Activated CD8-positive, alpha-beta memory T cell treated with anti-CD3 and anti-CD28 coated beads for 48 hours (primary cell): Measurements from ENCODE around the gene ARL6IP1.
"Not testable (repeated sequence)": the region's sequence is repeated elsewhere in the genome, so short reads cannot be mapped to it uniquely, and the experiment has no call there.

Source experiments
- DNase-seq, 3 experiments: peaks; one replicate each; pipeline ENCODE4 v3.0.0-alpha.2; 2020; ENCODE audit warnings: low read depth in 2 of 3, low spot score in 2 of 3

The ARL6IP1 gene

GRCh38 chr16:18762713-18763112 is 38.6 kb downstream of the ARL6IP1 start:
- DNase-seq: not testable (repeated sequence)

- not testable (repeated sequence) for DNase-seq
Measured at GRCh38 chr16:18759598-18760520, 41.5 kb downstream of the ARL6IP1 start.

- not testable (repeated sequence) for DNase-seq
Measured at GRCh38 chr16:18757960-18758660, 43.2 kb downstream of the ARL6IP1 start.

- not testable (repeated sequence) for DNase-seq
Measured at GRCh38 chr16:18756639-18757038, 44.7 kb downstream of the ARL6IP1 start.

GRCh38 chr16:18742870-18743269 is 58.5 kb downstream of the ARL6IP1 start:
- not testable (repeated sequence) for DNase-seq
